Measurements from ENCODE around the gene CCBE1.

CCBE1 gene

DNA sequence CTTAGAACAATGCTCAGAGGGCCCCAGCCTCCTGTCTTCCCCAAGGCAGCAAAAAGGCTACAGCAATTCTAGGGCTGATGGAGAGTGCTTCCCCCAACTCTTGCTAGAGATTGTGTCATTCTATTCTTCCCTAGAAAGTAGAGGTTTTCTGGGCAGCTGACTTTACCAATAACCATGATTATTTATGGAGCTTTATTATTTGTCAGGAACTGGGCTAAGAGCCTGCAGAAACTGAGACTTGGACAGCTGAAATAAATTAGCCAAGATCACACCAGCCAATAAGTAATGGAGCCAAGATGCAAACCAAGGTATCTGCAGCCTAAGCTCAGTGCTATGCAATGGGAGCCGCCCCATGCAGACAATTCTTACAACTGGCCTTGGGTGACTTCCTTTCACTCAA, 84.8 kb downstream of the CCBE1 start:
- TF ChIP-seq, protein P1, sequence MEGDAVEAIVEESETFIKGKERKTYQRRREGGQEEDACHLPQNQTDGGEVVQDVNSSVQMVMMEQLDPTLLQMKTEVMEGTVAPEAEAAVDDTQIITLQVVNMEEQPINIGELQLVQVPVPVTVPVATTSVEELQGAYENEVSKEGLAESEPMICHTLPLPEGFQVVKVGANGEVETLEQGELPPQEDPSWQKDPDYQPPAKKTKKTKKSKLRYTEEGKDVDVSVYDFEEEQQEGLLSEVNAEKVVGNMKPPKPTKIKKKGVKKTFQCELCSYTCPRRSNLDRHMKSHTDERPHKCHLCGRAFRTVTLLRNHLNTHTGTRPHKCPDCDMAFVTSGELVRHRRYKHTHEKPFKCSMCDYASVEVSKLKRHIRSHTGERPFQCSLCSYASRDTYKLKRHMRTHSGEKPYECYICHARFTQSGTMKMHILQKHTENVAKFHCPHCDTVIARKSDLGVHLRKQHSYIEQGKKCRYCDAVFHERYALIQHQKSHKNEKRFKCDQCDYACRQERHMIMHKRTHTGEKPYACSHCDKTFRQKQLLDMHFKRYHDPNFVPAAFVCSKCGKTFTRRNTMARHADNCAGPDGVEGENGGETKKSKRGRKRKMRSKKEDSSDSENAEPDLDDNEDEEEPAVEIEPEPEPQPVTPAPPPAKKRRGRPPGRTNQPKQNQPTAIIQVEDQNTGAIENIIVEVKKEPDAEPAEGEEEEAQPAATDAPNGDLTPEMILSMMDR (IDR thresholded peaks at IDR 0.05; ENCODE audit: low read depth, low read length), result no peak
- no peak for DNase-seq
- Histone ChIP-seq H3K9me3 (no peaks in the 10 kb centered on the region), H3K36me3 (no peaks in the 10 kb centered on the region), H3K4me3 (ENCODE audit: low read depth, low read length) (no peak overlapping the region), H3K27me3 (no peaks in the 10 kb centered on the region), H3K4me1 (no peaks in the 10 kb centered on the region; the same call in 1 of the 2 replicates)

DNA sequence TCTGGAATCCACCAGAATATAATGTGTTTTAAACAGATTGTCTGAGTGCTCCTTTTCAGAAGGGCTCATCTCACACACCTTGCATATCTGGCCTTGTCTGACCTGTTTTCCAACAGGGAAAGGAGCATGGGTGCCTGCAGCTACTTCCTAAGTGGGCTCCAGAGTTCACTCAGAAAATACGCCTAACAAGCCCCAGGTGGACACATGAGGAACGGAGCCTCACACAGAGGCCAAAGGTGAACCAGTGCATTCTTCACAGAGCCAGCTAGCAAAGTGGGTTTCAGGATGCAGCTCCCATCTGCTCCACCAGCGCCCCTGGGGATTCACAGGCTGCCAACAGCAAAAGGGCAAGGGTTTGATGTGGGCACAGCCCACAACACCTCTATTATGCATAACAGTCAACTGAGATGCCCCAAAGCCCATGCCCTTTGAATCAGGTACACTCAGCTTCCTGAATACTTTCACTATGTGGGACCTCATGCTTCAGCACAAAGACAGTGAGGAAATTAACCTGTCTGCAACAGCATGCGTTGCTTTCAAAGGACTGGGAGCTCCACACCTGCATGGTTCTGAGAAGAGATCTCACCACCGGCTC, 86.6 kb downstream of the CCBE1 start:
- TF ChIP-seq, protein P1 (IDR thresholded peaks at IDR 0.05; ENCODE audit: low read depth, low read length), result no peak
- DNase-seq, result no peak
- H3K27me3 ChIP-seq, result no peaks in the 10 kb centered on the region
- no peaks in the 10 kb centered on the region for H3K9me3 ChIP-seq
- no peak overlapping the region for H3K4me3 ChIP-seq (ENCODE audit: low read depth, low read length)
- no peaks in the 10 kb centered on the region for H3K4me1 ChIP-seq
- H3K36me3 ChIP-seq, result no peaks in the 10 kb centered on the region

DNA sequence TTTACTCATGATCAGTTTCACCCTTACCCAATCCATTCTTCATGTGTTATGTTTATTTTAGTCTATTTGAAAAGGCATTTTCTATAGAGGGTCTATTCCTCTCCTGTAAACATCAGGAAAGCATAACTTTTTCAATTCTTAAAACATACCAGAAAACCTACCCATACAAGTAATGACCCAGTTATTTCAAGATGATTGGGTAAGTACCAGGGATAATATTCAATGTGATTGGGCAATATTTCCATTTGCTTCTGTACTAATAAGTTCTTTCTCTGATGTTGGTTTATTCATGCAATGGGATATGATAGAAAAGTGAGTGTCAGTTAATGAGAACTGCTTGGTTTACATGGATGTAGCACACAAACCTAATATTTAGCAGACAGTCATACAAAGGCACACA, 87.6 kb downstream of the CCBE1 start:
- no peak overlapping the region for H3K4me3 ChIP-seq (ENCODE audit: low read depth, low read length)
- no peaks in the 10 kb centered on the region for H3K36me3 ChIP-seq
- TF ChIP-seq, protein P1 (IDR thresholded peaks at IDR 0.05; ENCODE audit: low read depth, low read length), result no peak
- no peaks in the 10 kb centered on the region for H3K4me1 ChIP-seq
- no peak for DNase-seq
- no peaks in the 10 kb centered on the region for H3K9me3 ChIP-seq
- no peaks in the 10 kb centered on the region for H3K27me3 ChIP-seq

DNA sequence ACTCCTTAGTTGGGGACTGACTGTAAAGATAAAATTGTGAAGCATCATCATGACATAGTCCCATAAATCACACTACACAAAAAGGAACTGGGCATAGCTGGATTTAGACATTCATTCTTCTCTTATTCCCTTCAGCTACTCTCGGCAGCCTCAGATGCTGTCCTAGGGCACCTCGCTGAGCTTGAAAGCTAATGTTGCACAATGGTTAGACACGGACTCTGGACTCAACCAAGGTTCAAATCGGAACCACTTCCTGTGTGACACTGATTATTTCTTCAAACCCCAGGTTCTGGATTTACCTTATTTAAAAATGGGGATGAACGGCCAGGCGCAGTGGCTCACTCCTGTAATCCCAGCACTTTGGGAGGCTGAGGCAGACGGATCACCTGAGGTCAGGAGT, 89.8 kb downstream of the CCBE1 start:
- TF ChIP-seq, protein P1 (IDR thresholded peaks at IDR 0.05; ENCODE audit: low read depth, low read length), result no peak
- no peaks in the 10 kb centered on the region for H3K4me1 ChIP-seq
- no peak for DNase-seq
- H3K4me3 ChIP-seq (ENCODE audit: low read depth, low read length), result no peak overlapping the region
- H3K27me3 ChIP-seq, result no peaks in the 10 kb centered on the region
- H3K36me3 ChIP-seq, result no peaks in the 10 kb centered on the region
- H3K9me3 ChIP-seq, result no peaks in the 10 kb centered on the region

DNA sequence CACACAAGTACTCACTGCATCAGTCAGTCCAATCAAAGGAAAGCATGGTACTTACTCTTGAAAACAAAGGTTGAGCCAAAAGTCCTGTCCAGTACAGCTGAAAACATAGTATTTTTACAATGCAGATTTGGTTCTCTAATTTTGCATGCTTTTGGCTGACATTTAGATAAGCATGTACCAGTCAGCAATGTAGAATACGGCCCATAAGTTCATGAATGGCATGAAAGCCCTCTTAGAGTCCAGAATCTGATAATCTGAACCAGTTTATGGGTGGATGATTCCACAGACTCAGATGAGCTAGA, 90.2 kb downstream of the CCBE1 start:
- Histone ChIP-seq H3K4me1 (no peaks in the 10 kb centered on the region), H3K27me3 (no peaks in the 10 kb centered on the region), H3K36me3 (no peaks in the 10 kb centered on the region), H3K9me3 (no peaks in the 10 kb centered on the region), H3K4me3 (ENCODE audit: low read depth, low read length) (no peak overlapping the region)
- no peak for DNase-seq
- TF ChIP-seq, protein P1 (IDR thresholded peaks at IDR 0.05; ENCODE audit: low read depth, low read length), result no peak

DNA sequence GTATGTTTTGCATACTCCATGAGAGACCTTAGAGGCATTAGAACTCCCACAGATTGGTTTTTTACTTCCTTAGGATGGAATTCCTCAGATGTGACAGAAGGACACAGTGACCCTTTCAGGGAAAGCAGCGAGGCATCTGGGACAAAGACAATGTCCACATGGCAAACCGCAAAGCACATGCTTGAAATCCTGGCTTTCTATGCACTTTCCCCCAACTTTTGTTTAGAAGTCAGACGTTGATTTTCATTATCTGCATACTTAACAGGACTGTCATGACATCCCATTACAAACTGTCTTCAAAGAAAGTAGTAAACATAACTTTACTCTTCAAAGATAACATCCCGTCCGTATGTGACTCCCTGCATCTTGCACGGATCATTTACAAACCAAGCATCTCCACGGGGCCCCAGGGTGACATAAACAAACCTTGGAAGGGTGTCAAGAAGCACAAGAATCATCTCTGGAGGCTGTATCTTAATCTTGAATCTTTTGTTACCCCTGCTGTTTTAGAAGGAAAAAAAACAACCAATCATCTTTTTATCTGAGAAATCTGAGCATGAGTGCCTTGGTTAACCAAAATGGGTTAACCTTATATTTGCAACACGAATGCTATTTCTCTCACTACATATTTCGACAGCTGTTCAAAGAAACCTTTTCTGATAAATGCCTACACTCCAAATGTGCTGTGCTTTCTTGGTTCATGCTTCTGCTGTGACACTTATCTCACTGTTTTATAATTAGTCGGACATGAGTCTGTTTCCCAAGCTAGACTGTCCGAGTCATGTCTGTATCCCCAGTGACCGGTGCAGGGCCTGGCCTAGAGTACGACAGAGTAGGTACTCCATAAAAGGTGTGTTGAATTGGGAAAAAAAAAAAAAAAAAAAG, 90.8 kb downstream of the CCBE1 start:
- no peak for DNase-seq
- Histone ChIP-seq H3K4me3 (ENCODE audit: low read depth, low read length) (no peak overlapping the region), H3K36me3 (no peaks in the 10 kb centered on the region), H3K4me1 (no peaks in the 10 kb centered on the region), H3K27me3 (no peaks in the 10 kb centered on the region), H3K9me3 (no peaks in the 10 kb centered on the region)
- TF ChIP-seq, protein P1 (IDR thresholded peaks at IDR 0.05; ENCODE audit: low read depth, low read length), result no peak
